Astrocyte (in vitro differentiated cells and primary cell): ENCODE results near the gene IVD.

Experiments used
- EZH2 ChIP-seq: IDR thresholded peaks from 2 replicates; pipeline ENCODE4 v1.6.1; 2012; ENCODE audit warnings: mild to moderate bottlenecking, low read length, inconsistent platforms; ENCODE audit not compliant: insufficient read depth
- TF ChIP-seq, protein P1 (sequence below): IDR thresholded peaks from 2 replicates; pipeline ENCODE4 v1.5.1; 2011; ENCODE audit warnings: low read depth, mild to moderate bottlenecking, inconsistent platforms, low read length, moderate library complexity; ENCODE audit not compliant: insufficient read depth

DNA sequence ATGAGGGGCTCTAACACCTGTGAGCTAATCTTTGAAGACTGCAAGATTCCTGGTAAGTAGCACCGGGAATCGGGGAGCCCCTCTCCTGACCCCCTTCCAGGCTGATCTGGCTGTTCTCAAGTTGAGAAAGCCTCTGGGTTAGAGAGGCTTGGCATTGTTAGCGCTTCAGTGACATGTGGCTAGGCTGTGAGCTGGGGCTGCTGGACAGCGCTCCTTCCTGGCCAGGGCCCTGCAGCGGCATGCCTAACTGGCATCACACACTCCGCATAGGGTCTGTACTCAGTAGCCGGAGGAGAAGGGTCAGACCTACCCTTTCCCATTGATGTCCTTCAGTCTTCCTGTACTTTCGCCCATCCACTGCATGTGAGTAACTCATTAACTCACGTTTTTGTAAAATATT, 7.4 kb downstream of the IVD start:
- TF ChIP-seq, protein P1, sequence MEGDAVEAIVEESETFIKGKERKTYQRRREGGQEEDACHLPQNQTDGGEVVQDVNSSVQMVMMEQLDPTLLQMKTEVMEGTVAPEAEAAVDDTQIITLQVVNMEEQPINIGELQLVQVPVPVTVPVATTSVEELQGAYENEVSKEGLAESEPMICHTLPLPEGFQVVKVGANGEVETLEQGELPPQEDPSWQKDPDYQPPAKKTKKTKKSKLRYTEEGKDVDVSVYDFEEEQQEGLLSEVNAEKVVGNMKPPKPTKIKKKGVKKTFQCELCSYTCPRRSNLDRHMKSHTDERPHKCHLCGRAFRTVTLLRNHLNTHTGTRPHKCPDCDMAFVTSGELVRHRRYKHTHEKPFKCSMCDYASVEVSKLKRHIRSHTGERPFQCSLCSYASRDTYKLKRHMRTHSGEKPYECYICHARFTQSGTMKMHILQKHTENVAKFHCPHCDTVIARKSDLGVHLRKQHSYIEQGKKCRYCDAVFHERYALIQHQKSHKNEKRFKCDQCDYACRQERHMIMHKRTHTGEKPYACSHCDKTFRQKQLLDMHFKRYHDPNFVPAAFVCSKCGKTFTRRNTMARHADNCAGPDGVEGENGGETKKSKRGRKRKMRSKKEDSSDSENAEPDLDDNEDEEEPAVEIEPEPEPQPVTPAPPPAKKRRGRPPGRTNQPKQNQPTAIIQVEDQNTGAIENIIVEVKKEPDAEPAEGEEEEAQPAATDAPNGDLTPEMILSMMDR: no peak
- no peak for TF ChIP-seq EZH2
